NB4 (cell line): Measurements from ENCODE around the gene ADAMTS16.

ENCODE experiments used
- DNase-seq: peaks from one replicate; pipeline ENCODE4 v3.0.0; 2010; ENCODE audit warnings: low read depth
- H3K4me3 ChIP-seq: one replicate; pipeline ENCODE4 v1.5.1; 2011; ENCODE audit warnings: mild to moderate bottlenecking, low read depth, low read length, moderate library complexity
- MAX ChIP-seq: IDR thresholded peaks from 2 replicates; pipeline ENCODE4 v1.6.1; 2011; ENCODE audit warnings: low read depth, low read length
- MYC ChIP-seq: IDR thresholded peaks from 2 replicates; pipeline ENCODE4 v1.6.1; 2011; ENCODE audit warnings: low read depth, low read length
- POLR2A ChIP-seq: IDR thresholded peaks from 2 replicates; pipeline ENCODE4 v1.6.1; 2011; ENCODE audit warnings: mild to moderate bottlenecking; ENCODE audit not compliant: insufficient read length; ENCODE audit errors: extremely low read depth
- TF ChIP-seq, protein P1 (sequence below): IDR thresholded peaks from one replicate; pipeline ENCODE4 v1.5.1; 2012; ENCODE audit warnings: low read depth, low read length

Gene ADAMTS16

GRCh38 chr5:5291357-5291756 lies 151.2 kb downstream of the ADAMTS16 start:
- TF ChIP-seq, protein P1, sequence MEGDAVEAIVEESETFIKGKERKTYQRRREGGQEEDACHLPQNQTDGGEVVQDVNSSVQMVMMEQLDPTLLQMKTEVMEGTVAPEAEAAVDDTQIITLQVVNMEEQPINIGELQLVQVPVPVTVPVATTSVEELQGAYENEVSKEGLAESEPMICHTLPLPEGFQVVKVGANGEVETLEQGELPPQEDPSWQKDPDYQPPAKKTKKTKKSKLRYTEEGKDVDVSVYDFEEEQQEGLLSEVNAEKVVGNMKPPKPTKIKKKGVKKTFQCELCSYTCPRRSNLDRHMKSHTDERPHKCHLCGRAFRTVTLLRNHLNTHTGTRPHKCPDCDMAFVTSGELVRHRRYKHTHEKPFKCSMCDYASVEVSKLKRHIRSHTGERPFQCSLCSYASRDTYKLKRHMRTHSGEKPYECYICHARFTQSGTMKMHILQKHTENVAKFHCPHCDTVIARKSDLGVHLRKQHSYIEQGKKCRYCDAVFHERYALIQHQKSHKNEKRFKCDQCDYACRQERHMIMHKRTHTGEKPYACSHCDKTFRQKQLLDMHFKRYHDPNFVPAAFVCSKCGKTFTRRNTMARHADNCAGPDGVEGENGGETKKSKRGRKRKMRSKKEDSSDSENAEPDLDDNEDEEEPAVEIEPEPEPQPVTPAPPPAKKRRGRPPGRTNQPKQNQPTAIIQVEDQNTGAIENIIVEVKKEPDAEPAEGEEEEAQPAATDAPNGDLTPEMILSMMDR = no peak
- TF ChIP-seq MAX = no peak
- TF ChIP-seq MYC = no peak
- TF ChIP-seq POLR2A = no peak
- no peak for DNase-seq

GRCh38 chr5:5293029-5293428 lies 152.9 kb downstream of the ADAMTS16 start:
- peak; percentile 32 for DNase-seq
- no peak for TF ChIP-seq MYC
- H3K4me3 ChIP-seq = no peak overlapping the region

More at GRCh38 chr5:5291357-5291756, 151.2 kb downstream of the ADAMTS16 start:
- no peak overlapping the region for H3K4me3 ChIP-seq

GRCh38 chr5:5294429-5294828 lies 154.3 kb downstream of the ADAMTS16 start:
- TF ChIP-seq MYC (no peak), MAX (no peak), POLR2A (no peak)
- TF ChIP-seq, protein P1 = no peak
- no peak overlapping the region for H3K4me3 ChIP-seq
- DNase-seq = no peak

DNA sequence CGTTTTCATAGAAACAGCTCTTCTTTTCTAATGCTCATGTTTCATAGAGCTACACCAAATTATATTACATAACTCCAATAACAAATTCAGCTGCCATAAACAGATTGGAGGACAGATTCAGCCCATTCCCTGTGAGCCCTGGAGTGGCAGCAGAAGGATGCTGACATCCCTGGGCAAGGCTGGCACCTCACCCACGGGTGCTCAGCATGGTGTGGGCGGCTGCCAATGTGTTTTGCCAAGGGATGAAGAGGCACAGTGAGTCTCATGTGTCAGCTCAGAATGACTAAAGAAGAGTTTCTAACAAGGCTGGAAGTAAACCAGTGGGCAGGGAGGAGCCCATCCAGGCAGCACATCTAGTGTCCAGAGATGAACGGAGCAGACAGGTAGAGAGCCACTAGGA lies 155.2 kb downstream of the ADAMTS16 start:
- no peak overlapping the region for H3K4me3 ChIP-seq
- TF ChIP-seq, protein P1 = no peak
- TF ChIP-seq MYC (no peak), MAX (no peak), POLR2A (no peak)
- DNase-seq = no peak

GRCh38 chr5:5296051-5296450 lies 155.9 kb downstream of the ADAMTS16 start:
- TF ChIP-seq POLR2A (no peak), MYC (no peak), MAX (no peak)
- TF ChIP-seq, protein P1 = no peak
- DNase-seq = no peak
- no peak overlapping the region for H3K4me3 ChIP-seq

DNA sequence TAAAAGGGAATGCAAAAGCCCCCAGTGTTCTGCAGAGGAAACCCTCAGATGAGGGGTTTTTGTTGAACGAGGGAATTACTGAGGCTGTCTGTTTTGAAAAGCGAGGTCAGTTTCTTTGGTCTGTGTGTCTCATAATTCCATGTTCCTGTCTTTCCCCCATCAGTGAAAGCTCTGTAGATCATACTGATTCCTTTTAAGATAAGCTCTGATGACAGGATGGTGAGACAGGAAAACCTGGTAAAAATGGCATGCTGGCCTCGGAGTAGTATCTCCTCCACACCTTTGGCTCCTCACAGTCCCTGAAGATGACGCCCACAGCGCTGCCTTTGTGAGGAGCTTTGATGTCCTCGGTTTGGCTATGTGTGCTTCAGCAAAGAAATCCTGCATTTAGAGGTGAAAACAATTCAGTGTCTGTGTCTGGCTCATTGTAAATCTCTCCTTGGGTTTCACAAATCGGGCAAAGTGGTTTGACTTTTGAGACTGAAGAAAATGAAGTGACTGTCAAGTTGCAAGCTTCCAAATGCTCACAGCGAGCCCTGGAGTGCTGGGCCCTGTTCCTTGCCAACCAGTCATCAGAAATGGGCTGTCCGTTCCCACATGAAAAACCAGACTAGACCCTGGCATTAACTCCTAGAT lies 157.4 kb downstream of the ADAMTS16 start:
- TF ChIP-seq, protein P1 = no peak
- no peak for TF ChIP-seq MAX
- no peak overlapping the region for H3K4me3 ChIP-seq
- DNase-seq = no peak
